ENCODE measurements around the gene HDAC4.
A peak's percentile ranks its signal among the peaks of the same experiment; 100 is the strongest.

GRCh38 chr2:239401881-239402233, 1.0 kb upstream of the HDAC4 start:
- no peak for TF ChIP-seq CTCF (IDR thresholded peaks at IDR 0.05; ENCODE audit: low read depth, low read length, missing input control)
- TF ChIP-seq GABPA (IDR thresholded peaks at IDR 0.05 in 1 of 2, conservative IDR thresholded peaks at IDR 0.05 in 1 of 2) = no peak
- TF ChIP-seq RAD21 (IDR thresholded peaks at IDR 0.05) = peak; percentile 10 to 26
- no peak for TF ChIP-seq RXRA (IDR thresholded peaks at IDR 0.05)
- TF ChIP-seq REST (IDR thresholded peaks at IDR 0.05) = no peak
- no peak for TF ChIP-seq HNF4A (conservative IDR thresholded peaks at IDR 0.05)
- no peak for TF ChIP-seq ATF3 (IDR thresholded peaks at IDR 0.05)
- TF ChIP-seq ZBTB33 (IDR thresholded peaks at IDR 0.05) = no peak
